Adipocyte (in vitro differentiated cells): Measurements from ENCODE around the gene TENM4.

Experiments
- DNase-seq: peaks from one replicate; pipeline ENCODE4 v3.0.0-alpha.2; 2015; ENCODE audit warnings: low read depth
- H3K27me3 ChIP-seq: replicated peaks from 2 replicates; pipeline ENCODE4 v1.7.0; 2013; ENCODE audit warnings: mild to moderate bottlenecking, low read length, moderate library complexity; ENCODE audit not compliant: control insufficient read depth, insufficient read depth
- H3K36me3 ChIP-seq: 2 replicates; pipeline ENCODE4 v1.7.0; 2013; ENCODE audit warnings: low read length, mild to moderate bottlenecking, moderate library complexity; ENCODE audit not compliant: control insufficient read depth, insufficient read depth, severe bottlenecking
- H3K4me1 ChIP-seq: 2 replicates; pipeline ENCODE4 v1.7.0; 2013; ENCODE audit warnings: mild to moderate bottlenecking, low read length, moderate library complexity; ENCODE audit not compliant: control insufficient read depth, insufficient read depth
- H3K4me3 ChIP-seq: 2 replicates; pipeline ENCODE4 v1.7.0; 2013; ENCODE audit warnings: mild to moderate bottlenecking, low read length, moderate library complexity
- H3K9ac ChIP-seq: 2 replicates; pipeline ENCODE4 v1.7.0; 2013; ENCODE audit warnings: mild to moderate bottlenecking, low read length, moderate library complexity
- H3K9me3 ChIP-seq: 2 replicates; pipeline ENCODE4 v1.7.0; 2013; ENCODE audit warnings: mild to moderate bottlenecking, low read length, moderate library complexity; ENCODE audit not compliant: control insufficient read depth

Gene TENM4

GRCh38 chr11:78940500-78941225 lies 500.2 kb downstream of the TENM4 start:
- no peaks in the 10 kb centered on the region for H3K9me3 ChIP-seq
- no peak overlapping the region for H3K9ac ChIP-seq
- H3K36me3 ChIP-seq: no peaks in the 10 kb centered on the region
- DNase-seq: no peak
- no peaks in the 10 kb centered on the region for H3K27me3 ChIP-seq
- H3K4me1 ChIP-seq: peaks cover 11% of the 10 kb centered on the region
- no peak overlapping the region for H3K4me3 ChIP-seq

- no peaks in the 10 kb centered on the region for H3K36me3 ChIP-seq
- no peak overlapping the region for H3K9ac ChIP-seq
- H3K27me3 ChIP-seq: no peaks in the 10 kb centered on the region
- H3K4me3 ChIP-seq: no peak overlapping the region
- peaks cover 13% of the 10 kb centered on the region for H3K4me1 ChIP-seq
- no peak for DNase-seq
- H3K9me3 ChIP-seq: no peaks in the 10 kb centered on the region
These were observed 501.9 kb downstream of the TENM4 start for GRCh38 chr11:78938971-78939370.

GRCh38 chr11:78938036-78938435 lies 502.8 kb downstream of the TENM4 start:
- Histone ChIP-seq H3K4me3 (no peak overlapping the region), H3K27me3 (no peaks in the 10 kb centered on the region), H3K9ac (no peak overlapping the region), H3K9me3 (no peaks in the 10 kb centered on the region), H3K36me3 (no peaks in the 10 kb centered on the region), H3K4me1 (peaks cover 10% of the 10 kb centered on the region)
- no peak for DNase-seq

- no peaks in the 10 kb centered on the region for H3K27me3 ChIP-seq
- no peaks in the 10 kb centered on the region for H3K9me3 ChIP-seq
- H3K4me3 ChIP-seq: no peak overlapping the region
- no peak overlapping the region for H3K9ac ChIP-seq
- no peaks in the 10 kb centered on the region for H3K36me3 ChIP-seq
- no peak for DNase-seq
- H3K4me1 ChIP-seq: peaks cover 11% of the 10 kb centered on the region
These were observed 505.3 kb downstream of the TENM4 start for GRCh38 chr11:78935398-78936068.

GRCh38 chr11:78933350-78933749 lies 507.5 kb downstream of the TENM4 start:
- Histone ChIP-seq H3K4me3 (no peak overlapping the region), H3K36me3 (no peaks in the 10 kb centered on the region), H3K9ac (no peak overlapping the region), H3K4me1 (peaks cover 13% of the 10 kb centered on the region), H3K9me3 (no peaks in the 10 kb centered on the region), H3K27me3 (no peaks in the 10 kb centered on the region)
- DNase-seq: no peak

GRCh38 chr11:78932757-78933156 lies 508.1 kb downstream of the TENM4 start:
- H3K4me1 ChIP-seq: peaks cover 13% of the 10 kb centered on the region
- H3K4me3 ChIP-seq: no peak overlapping the region
- no peaks in the 10 kb centered on the region for H3K27me3 ChIP-seq
- DNase-seq: no peak
- no peaks in the 10 kb centered on the region for H3K36me3 ChIP-seq
- H3K9me3 ChIP-seq: no peaks in the 10 kb centered on the region
- no peak overlapping the region for H3K9ac ChIP-seq

- H3K9me3 ChIP-seq: no peaks in the 10 kb centered on the region
- no peaks in the 10 kb centered on the region for H3K36me3 ChIP-seq
- no peaks in the 10 kb centered on the region for H3K27me3 ChIP-seq
- peaks cover 13% of the 10 kb centered on the region for H3K4me1 ChIP-seq
- no peak for DNase-seq
- H3K9ac ChIP-seq: no peak overlapping the region
- no peak overlapping the region for H3K4me3 ChIP-seq
These were observed 508.9 kb downstream of the TENM4 start for GRCh38 chr11:78931891-78932290.

GRCh38 chr11:78930810-78931523 lies 509.9 kb downstream of the TENM4 start:
- no peak overlapping the region for H3K9ac ChIP-seq
- peaks cover 13% of the 10 kb centered on the region for H3K4me1 ChIP-seq
- no peaks in the 10 kb centered on the region for H3K27me3 ChIP-seq
- H3K4me3 ChIP-seq: no peak overlapping the region
- no peak for DNase-seq
- H3K36me3 ChIP-seq: no peaks in the 10 kb centered on the region
- no peaks in the 10 kb centered on the region for H3K9me3 ChIP-seq

- Histone ChIP-seq H3K4me1 (peaks cover 10% of the 10 kb centered on the region), H3K36me3 (no peaks in the 10 kb centered on the region), H3K9me3 (no peaks in the 10 kb centered on the region), H3K4me3 (no peak overlapping the region), H3K9ac (no peak overlapping the region), H3K27me3 (no peaks in the 10 kb centered on the region)
- no peak for DNase-seq
These were observed 511.0 kb downstream of the TENM4 start for GRCh38 chr11:78929906-78930220.

- no peaks in the 10 kb centered on the region for H3K27me3 ChIP-seq
These were observed 511.5 kb downstream of the TENM4 start for GRCh38 chr11:78929207-78929905.

GRCh38 chr11:78927511-78927910 lies 513.3 kb downstream of the TENM4 start:
- no peak for DNase-seq
- Histone ChIP-seq H3K9ac (no peak overlapping the region), H3K27me3 (no peaks in the 10 kb centered on the region), H3K4me3 (no peak overlapping the region), H3K4me1 (peaks cover 10% of the 10 kb centered on the region), H3K36me3 (no peaks in the 10 kb centered on the region), H3K9me3 (no peaks in the 10 kb centered on the region)

More at GRCh38 chr11:78929207-78929905, 511.5 kb downstream of the TENM4 start:
- Histone ChIP-seq H3K4me3 (no peak overlapping the region), H3K36me3 (no peaks in the 10 kb centered on the region), H3K4me1 (peaks cover 10% of the 10 kb centered on the region), H3K9ac (no peak overlapping the region), H3K9me3 (no peaks in the 10 kb centered on the region)
- DNase-seq: no peak
